ENCODE data around the gene SLC31A2.

Gene SLC31A2

GRCh38 chr9:113210815-113211214 is 60.0 kb downstream of the SLC31A2 start:
- no peak overlapping the region for H2AFZ ChIP-seq (ENCODE audit: low read depth)
- peaks cover 13% of the 10 kb centered on the region for H3K4me1 ChIP-seq (ENCODE audit: low read depth, poor library complexity, severe bottlenecking)
- no peak overlapping the region for H3K4me2 ChIP-seq
- no peak overlapping the region for H3K9ac ChIP-seq
- H3K27ac ChIP-seq: no peak overlapping the region
- peaks cover 3% of the 10 kb centered on the region; the same call in 1 of the 2 replicates for H3K79me2 ChIP-seq (ENCODE audit: insufficient read depth, low read depth)
- TF ChIP-seq CTCF (conservative IDR thresholded peaks at IDR 0.05; ENCODE audit: low read depth, low read length): no peak
- H4K20me1 ChIP-seq (ENCODE audit: insufficient read depth): no peaks in the 10 kb centered on the region
- H3K36me3 ChIP-seq (ENCODE audit: insufficient read depth): 0 out of 2 replicates have a peak, but pooled peaks cover 3% of the 10 kb centered on the region
- no peaks in the 10 kb centered on the region for H3K27me3 ChIP-seq (ENCODE audit: insufficient read depth, low read depth)
- H3K4me3 ChIP-seq (IDR thresholded peaks at IDR 0.05; ENCODE audit: insufficient read depth, low read depth, low read length): no peak overlapping the region
